Pancreas (tissue), 10 donors: ENCODE measurements around the gene AP1M1. TPM values are rescaled to one million over a fixed set of nuclear protein-coding genes. Genes with fewer than 3 reads are reported as not detected.

Source experiments
- ATAC-seq, 4 donors: fragments of 200-7000 bp; cut with Tn5 transposase; one replicate each; pipeline versions ENCODE4 v1.8.0 to v1.9.1; 2020; ENCODE audit warnings: mild to moderate bottlenecking in 4 of 4, moderate library complexity in 4 of 4
- DNase-seq, 6 donors: peaks; one replicate each; pipeline ENCODE4 v3.0.0-alpha.2; 2020
- FAIRE-seq: peaks from 2 replicates; lab custom pipeline; 2012; peaks lifted over from hg19 to GRCh38; lab: Jason Lieb, UNC
- H3K27ac ChIP-seq, 4 donors: fragments of 200-600 bp; sonication (generic); 1 replicate in 3 of 4; 2 replicates in 1 of 4; pipeline versions ENCODE4 v1.5.0 to v1.8.0; 2020
- H3K27me3 ChIP-seq, 4 donors: fragments of 200-600 bp; one replicate each; pipeline ENCODE4 v1.8.0; 2021
- H3K36me3 ChIP-seq, 3 donors: fragments of 200-600 bp; sonication (generic) in 1 of 3; one replicate each; pipeline versions ENCODE4 v1.5.0 to v1.8.0; 2020 to 2021
- H3K4me1 ChIP-seq, 3 donors: fragments of 200-600 bp; one replicate each; pipeline ENCODE4 v1.8.0; 2021
- H3K4me3 ChIP-seq, 4 donors: fragments of 200-600 bp; sonication (generic) in 2 of 4; one replicate each; pipeline versions ENCODE4 v1.5.0 to v1.8.0; 2020 to 2021
- H3K9me3 ChIP-seq, 4 donors: fragments of 200-600 bp; one replicate each; pipeline ENCODE4 v1.8.0; 2021
- whole genome bisulfite sequencing, 2 donors: extraction: QIAGEN DNeasy Blood & Tissue Kit; methylation state at CpG; one replicate each; pipeline ENCODE4 v1.1.7; 2013; 5-methylcytosine and 5-hydroxymethylcytosine counted together
- intact Hi-C, 3 donors: fragments of 100-400 bp; cut with DNase I; formaldehyde crosslinking; loops; one replicate each; pipeline versions ENCODE4 v1.11.1 to v1.14.2; 2022
- polyA plus RNA-seq, 2 donors: library from polyadenylated mRNA; stranded (reverse); fragments of 200-250 nt; gene quantifications; one replicate each; pipeline ENCODE4 v1.2.3, GENCODE V29; 2013
- total RNA-seq, 6 donors: library from RNA; stranded (reverse); fragmentation: NEBNext Ultra II Directional in 4 of 6; extraction: Animal tissue kit (Norgen Biotek cat#: 25700) in 4 of 6; gene quantifications; one replicate each; pipeline versions ENCODE4 v1.2.1 to v1.2.4, GENCODE V29; 2021 to 2023
- TF ChIP-seq, protein P1 (sequence below), 4 donors: fragments of 200-600 bp; sonication (generic) in 3 of 4; IDR thresholded peaks; one replicate each; pipeline versions ENCODE4 v1.5.0 to v1.8.0; 2021; ENCODE audit warnings: antibody characterized with exemption in 4 of 4
- donor health status: healthy with polysubstance abuse.
- donor health status: DM: no; HTN: no; CAD: no; lungs with moderate emphysema.
- donor health status: DM: no; HTN: no; CAD: no.
- donor health status: control.
- donor health status: control.
- donor health status: Bipolar disorder and iron deficiency.
- donor health status: DM: yes; HTN: yes; CAD: no.
- donor health status: DM: no; HTN: no; CAD: no.
- donor health status: DM: no; HTN: no; CAD: no.
- donor health status: DM: yes; HTN: yes; CAD: no.

AP1M1 gene
- total and polyA plus RNA-seq, 8 donors: 12.4 to 25.7 (median 20.5) TPM

DNA sequence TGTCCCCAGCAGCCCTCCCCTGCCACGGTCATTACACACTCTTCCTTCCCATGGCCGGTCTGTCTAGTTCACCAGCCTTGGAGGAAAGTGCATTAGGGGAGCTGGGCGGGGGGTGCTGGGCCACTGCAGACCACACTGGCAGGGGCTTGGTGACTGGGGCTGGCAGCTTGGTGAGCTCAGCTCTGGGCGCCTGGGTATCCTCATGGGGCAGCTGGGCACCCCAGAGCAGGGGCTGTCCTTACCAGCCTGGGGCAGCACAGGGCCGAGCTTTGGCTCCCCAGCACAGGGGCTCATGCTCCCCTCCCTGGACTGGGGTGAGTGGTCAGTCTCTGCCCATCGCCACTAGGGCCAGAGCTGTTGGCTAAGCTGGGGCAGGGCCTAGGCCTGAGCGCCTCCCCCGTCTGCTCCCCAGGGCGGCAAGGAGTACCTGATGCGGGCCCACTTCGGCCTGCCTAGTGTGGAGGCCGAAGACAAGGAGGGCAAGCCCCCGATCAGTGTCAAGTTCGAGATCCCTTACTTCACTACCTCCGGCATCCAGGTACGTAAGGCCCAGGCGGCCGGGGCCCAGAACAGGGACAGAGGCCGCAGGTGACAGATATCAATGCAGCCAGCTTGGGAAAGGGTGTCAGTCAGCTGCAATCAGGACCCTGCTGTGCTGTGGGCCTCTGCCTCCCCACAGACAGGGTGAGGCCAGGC, 35.5 kb downstream of the AP1M1 start:
- 95 to 97% methylated on average over 18 to 19 of the region's 19 CpGs for WGBS, 2 donors
- peaks cover 0 to 12% (median 9%) of the 10 kb centered on the region in 3 donors for H3K36me3 ChIP-seq
- DNase-seq (peak in 1 of 6 donors; percentile 23), ATAC-seq (no peak), FAIRE-seq (no peak)
- H3K4me1 ChIP-seq: no peaks in the 10 kb centered on the region
- TF ChIP-seq, protein P1, sequence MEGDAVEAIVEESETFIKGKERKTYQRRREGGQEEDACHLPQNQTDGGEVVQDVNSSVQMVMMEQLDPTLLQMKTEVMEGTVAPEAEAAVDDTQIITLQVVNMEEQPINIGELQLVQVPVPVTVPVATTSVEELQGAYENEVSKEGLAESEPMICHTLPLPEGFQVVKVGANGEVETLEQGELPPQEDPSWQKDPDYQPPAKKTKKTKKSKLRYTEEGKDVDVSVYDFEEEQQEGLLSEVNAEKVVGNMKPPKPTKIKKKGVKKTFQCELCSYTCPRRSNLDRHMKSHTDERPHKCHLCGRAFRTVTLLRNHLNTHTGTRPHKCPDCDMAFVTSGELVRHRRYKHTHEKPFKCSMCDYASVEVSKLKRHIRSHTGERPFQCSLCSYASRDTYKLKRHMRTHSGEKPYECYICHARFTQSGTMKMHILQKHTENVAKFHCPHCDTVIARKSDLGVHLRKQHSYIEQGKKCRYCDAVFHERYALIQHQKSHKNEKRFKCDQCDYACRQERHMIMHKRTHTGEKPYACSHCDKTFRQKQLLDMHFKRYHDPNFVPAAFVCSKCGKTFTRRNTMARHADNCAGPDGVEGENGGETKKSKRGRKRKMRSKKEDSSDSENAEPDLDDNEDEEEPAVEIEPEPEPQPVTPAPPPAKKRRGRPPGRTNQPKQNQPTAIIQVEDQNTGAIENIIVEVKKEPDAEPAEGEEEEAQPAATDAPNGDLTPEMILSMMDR (IDR thresholded peaks at IDR 0.05): no peak
- intact Hi-C loops: no loop called here
- no peak overlapping the region for H3K27ac ChIP-seq
- no peak overlapping the region for H3K4me3 ChIP-seq
- H3K27me3 ChIP-seq: no peaks in the 10 kb centered on the region
- H3K9me3 ChIP-seq: no peaks in the 10 kb centered on the region

DNA sequence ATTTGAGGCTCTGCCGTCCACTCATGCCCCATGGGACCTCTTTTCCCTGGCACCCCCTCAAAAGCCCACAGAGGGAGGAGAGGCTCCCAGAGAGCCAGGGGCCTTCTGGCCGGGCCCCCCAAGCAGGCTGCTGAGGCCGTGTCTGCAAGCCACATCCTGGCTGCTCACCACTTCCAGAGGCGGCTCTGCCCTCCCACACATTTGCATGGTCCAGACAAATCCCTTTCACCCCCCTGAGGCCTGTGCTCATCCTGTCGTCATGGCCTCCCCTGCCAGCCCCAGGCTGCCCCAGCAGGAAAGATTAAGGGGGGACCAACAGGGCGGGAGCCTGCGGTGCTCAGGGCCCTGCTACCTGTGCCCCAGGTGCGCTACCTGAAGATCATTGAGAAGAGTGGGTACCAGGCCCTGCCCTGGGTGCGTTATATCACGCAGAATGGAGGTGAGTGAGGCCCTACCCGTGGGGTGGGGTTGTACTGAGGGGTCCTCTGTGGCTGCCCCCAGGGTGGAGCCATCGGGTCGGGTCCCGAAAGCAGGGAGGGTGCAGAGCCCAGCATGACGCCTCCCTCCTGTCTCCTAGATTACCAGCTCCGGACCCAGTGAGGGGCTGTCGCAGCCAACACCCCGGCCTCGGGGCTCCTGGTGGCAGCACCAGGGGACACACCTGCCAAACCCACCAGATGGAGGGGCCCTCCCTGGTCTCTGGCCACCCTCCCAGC, 36.3 kb downstream of the AP1M1 start:
- DNase-seq: peak in 2 of 6 donors; percentile 19 to 63
- intact Hi-C loops: no loop called here
- Histone ChIP-seq H3K4me1 (no peaks in the 10 kb centered on the region), H3K36me3 (peaks cover 0 to 6% (median 5%) of the 10 kb centered on the region in 3 donors), H3K4me3 (no peak overlapping the region), H3K27me3 (no peaks in the 10 kb centered on the region), H3K9me3 (no peaks in the 10 kb centered on the region), H3K27ac (no peak overlapping the region)
- no peak for FAIRE-seq
- TF ChIP-seq, protein P1 (IDR thresholded peaks at IDR 0.05): no peak
- ATAC-seq: no peak
- WGBS, 2 donors: 93 to 95% methylated on average over 19 of the region's 19 CpGs

DNA sequence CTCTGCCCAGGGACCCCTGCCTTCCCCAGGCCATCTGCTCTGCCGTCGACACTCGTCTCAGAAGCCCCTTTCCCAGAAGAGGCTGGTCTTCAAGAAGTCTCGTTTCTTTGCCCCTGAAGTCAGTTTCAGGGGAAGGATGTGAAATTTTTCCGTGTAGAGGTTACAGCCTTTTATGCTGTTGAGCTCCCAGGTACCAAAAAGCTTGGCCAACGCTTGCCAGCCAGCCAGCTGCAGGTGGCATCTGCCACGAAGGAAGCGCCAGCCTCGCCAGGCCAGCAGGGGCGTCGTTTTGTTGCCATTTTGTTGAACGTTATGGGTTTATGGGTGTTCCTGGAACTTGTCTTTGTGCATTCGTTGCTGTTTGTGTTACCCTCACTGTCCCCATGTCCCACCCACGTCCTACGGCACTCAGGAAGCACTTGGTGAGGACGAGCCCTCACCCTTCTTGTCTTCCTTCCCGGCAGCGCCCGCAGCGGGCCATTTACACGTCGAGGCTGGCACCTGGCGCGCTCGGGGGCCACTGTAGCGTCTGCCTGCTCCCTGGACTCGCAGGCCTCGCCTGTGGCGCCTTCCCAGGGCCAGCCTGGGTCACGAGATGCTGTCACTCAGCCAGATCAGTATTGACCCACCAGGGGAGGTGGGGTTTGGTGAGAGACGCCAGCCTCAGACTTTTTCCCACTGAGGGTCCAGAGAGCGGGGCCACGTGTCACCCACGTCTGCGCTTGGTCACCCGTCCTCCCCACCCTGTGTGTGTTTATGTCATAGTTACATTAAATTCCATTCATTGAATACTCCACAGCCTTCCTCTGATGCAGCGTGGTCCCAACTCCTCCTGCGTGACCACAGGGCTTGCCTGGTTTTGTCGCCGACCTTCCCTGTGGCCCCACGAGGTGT, 37.1 kb downstream of the AP1M1 start:
- TF ChIP-seq, protein P1 (IDR thresholded peaks at IDR 0.05): no peak
- Histone ChIP-seq H3K4me3 (no peak overlapping the region), H3K27me3 (no peaks in the 10 kb centered on the region), H3K36me3 (no peaks in the 10 kb centered on the region), H3K27ac (no peak overlapping the region), H3K4me1 (no peaks in the 10 kb centered on the region), H3K9me3 (no peaks in the 10 kb centered on the region)
- WGBS, 2 donors: 90 to 93% methylated on average over 41 of the region's 41 CpGs
- peak in 1 of 6 donors; percentile 22 for DNase-seq
- intact Hi-C loops: no loop called here
- ATAC-seq: no peak
- no peak for FAIRE-seq

DNA sequence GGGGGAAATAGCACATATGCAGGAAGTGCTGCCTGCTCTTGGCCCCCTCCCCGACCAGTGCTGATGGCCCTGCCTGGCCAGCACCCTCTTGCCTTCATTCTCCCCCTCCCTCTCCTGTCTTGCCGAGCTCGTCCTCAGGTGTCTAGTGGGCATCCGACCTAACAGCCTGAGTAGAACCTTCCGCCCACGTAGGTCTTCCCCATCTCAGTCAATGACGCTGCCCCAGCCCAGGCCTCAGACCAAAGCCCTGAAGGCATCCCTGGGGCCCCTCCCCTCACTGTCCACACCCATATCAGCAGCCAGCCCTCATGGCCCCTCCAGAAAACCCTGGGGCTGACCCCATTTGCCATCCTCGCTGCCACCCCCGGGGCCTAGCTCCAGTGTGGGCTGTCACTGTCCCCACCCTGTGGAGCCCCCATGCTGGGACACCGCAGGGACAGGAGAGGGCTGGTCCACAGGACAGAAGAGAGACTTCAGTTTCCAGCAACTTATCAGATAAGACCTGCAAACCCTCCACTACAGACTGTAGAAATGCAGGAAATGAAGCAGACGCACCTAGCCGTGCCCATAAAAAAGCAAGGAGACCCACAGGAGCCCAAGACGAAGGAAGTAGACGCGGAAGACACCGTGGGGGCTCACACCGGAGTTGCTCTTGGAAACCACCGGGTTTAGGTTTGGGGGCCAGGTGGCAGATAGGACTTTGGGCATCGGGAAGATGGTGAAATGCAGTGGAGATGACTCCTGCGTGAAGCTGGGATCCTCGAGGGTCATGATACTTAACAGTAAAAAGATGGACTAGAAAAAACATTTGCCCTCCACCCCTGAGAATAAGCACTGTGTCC, 38.3 kb downstream of the AP1M1 start:
- H3K27me3 ChIP-seq: no peaks in the 10 kb centered on the region
- DNase-seq (no peak), ATAC-seq (no peak), FAIRE-seq (no peak)
- WGBS, 2 donors: 90 to 92% methylated on average over 21 of the region's 21 CpGs
- H3K4me1 ChIP-seq: no peaks in the 10 kb centered on the region
- TF ChIP-seq, protein P1 (IDR thresholded peaks at IDR 0.05): no peak
- no peaks in the 10 kb centered on the region for H3K9me3 ChIP-seq
- no peak overlapping the region for H3K27ac ChIP-seq
- H3K36me3 ChIP-seq: no peaks in the 10 kb centered on the region
- no peak overlapping the region for H3K4me3 ChIP-seq
- intact Hi-C loops: no loop called here
